ENCODE measurements around the gene TTLL11. TPM values are rescaled to one million over a fixed set of nuclear protein-coding genes. Genes with fewer than 3 reads are reported as not detected.

TTLL11 gene
- total RNA-seq, 1 experiment from 2014 or later = 7.0 TPM

- DNase-seq = no peak
- Histone ChIP-seq H3K4me1 (ENCODE audit: insufficient read depth, low read length) (no peaks in the 10 kb centered on the region), H4K20me1 (ENCODE audit: low read length) (no peaks in the 10 kb centered on the region), H3K79me2 (ENCODE audit: low read length) (no peaks in the 10 kb centered on the region), H2AFZ (ENCODE audit: low read length) (no peak overlapping the region), H3F3A (ENCODE audit: low read length, unreplicated experiment) (no peaks in the 10 kb centered on the region), H3K9me3 (ENCODE audit: low read length) (no peaks in the 10 kb centered on the region), H3K27me3 (ENCODE audit: low read length) (no peaks in the 10 kb centered on the region), H3K36me3 (ENCODE audit: low read depth, low read length) (no peaks in the 10 kb centered on the region), H3K4me2 (ENCODE audit: low read length) (no peak overlapping the region), H3K9me2 (replicated peaks; ENCODE audit: low read length) (no peaks in the 10 kb centered on the region), H3K4me3 (ENCODE audit: low read length) (no peak overlapping the region), H3K27ac (ENCODE audit: low read length) (no peak overlapping the region), H3K9ac (ENCODE audit: low read length) (no peak overlapping the region)
- CTCF ChIA-PET = no interaction called here
- ATAC-seq = no peak
- BruUV-seq (replicated peaks) = no TSS peak
- POLR2A ChIA-PET (ENCODE audit: unreplicated experiment) = no interaction called here
- TF ChIP-seq EZH2phosphoT487 (IDR thresholded peaks at IDR 0.05; ENCODE audit: borderline replicate concordance, low read length) (no peak), EZH2 (IDR thresholded peaks at IDR 0.05; ENCODE audit: low read length, unreplicated experiment) (no peak), CTCF (conservative IDR thresholded peaks at IDR 0.05; ENCODE audit: low read depth, low read length) (no peak)
- intact Hi-C loops (cut with micrococcal nuclease) = no loop called here
Observed at GRCh38 chr9:121883281-121884056, 209.6 kb downstream of the TTLL11 start.

GRCh38 chr9:121881920-121882500, 211.1 kb downstream of the TTLL11 start:
- H3K4me1 ChIP-seq (ENCODE audit: insufficient read depth, low read length) = no peaks in the 10 kb centered on the region
- H3K4me2 ChIP-seq (ENCODE audit: low read length) = no peak overlapping the region
- H2AFZ ChIP-seq (ENCODE audit: low read length) = no peak overlapping the region
- TF ChIP-seq EZH2phosphoT487 (IDR thresholded peaks at IDR 0.05; ENCODE audit: borderline replicate concordance, low read length) (no peak), EZH2 (IDR thresholded peaks at IDR 0.05; ENCODE audit: low read length, unreplicated experiment) (no peak), CTCF (conservative IDR thresholded peaks at IDR 0.05; ENCODE audit: low read depth, low read length) (no peak)
- no peaks in the 10 kb centered on the region for H3K27me3 ChIP-seq (ENCODE audit: low read length)
- H3K79me2 ChIP-seq (ENCODE audit: low read length) = no peaks in the 10 kb centered on the region
- no peak for ATAC-seq
- POLR2A ChIA-PET (ENCODE audit: unreplicated experiment) = no interaction called here
- DNase-seq = no peak
- no peak overlapping the region for H3K4me3 ChIP-seq (ENCODE audit: low read length)
- intact Hi-C loops (cut with micrococcal nuclease) = no loop called here
- no peaks in the 10 kb centered on the region for H3K36me3 ChIP-seq (ENCODE audit: low read depth, low read length)
- H3K9me2 ChIP-seq (replicated peaks; ENCODE audit: low read length) = no peaks in the 10 kb centered on the region
- CTCF ChIA-PET = no interaction called here
- H4K20me1 ChIP-seq (ENCODE audit: low read length) = no peaks in the 10 kb centered on the region
- no peaks in the 10 kb centered on the region for H3F3A ChIP-seq (ENCODE audit: low read length, unreplicated experiment)
- BruUV-seq (replicated peaks) = no TSS peak
- H3K9ac ChIP-seq (ENCODE audit: low read length) = no peak overlapping the region
- no peak overlapping the region for H3K27ac ChIP-seq (ENCODE audit: low read length)
- H3K9me3 ChIP-seq (ENCODE audit: low read length) = no peaks in the 10 kb centered on the region

GRCh38 chr9:121880343-121880898, 212.7 kb downstream of the TTLL11 start:
- no peak for TF ChIP-seq EZH2 (IDR thresholded peaks at IDR 0.05; ENCODE audit: low read length, unreplicated experiment)
- Histone ChIP-seq H3K36me3 (ENCODE audit: low read depth, low read length) (no peaks in the 10 kb centered on the region), H3K4me1 (ENCODE audit: insufficient read depth, low read length) (no peaks in the 10 kb centered on the region), H3K9me2 (replicated peaks; ENCODE audit: low read length) (no peaks in the 10 kb centered on the region), H2AFZ (ENCODE audit: low read length) (no peak overlapping the region), H3K9ac (ENCODE audit: low read length) (no peak overlapping the region), H3K4me3 (ENCODE audit: low read length) (no peak overlapping the region), H3F3A (ENCODE audit: low read length, unreplicated experiment) (no peaks in the 10 kb centered on the region), H3K27me3 (ENCODE audit: low read length) (no peaks in the 10 kb centered on the region), H3K27ac (ENCODE audit: low read length) (no peak overlapping the region), H4K20me1 (ENCODE audit: low read length) (no peaks in the 10 kb centered on the region), H3K79me2 (ENCODE audit: low read length) (no peaks in the 10 kb centered on the region), H3K9me3 (ENCODE audit: low read length) (no peaks in the 10 kb centered on the region), H3K4me2 (ENCODE audit: low read length) (no peak overlapping the region)
- no peak for ATAC-seq
- BruUV-seq (replicated peaks) = no TSS peak
- POLR2A ChIA-PET (ENCODE audit: unreplicated experiment) = no interaction called here
- DNase-seq = no peak
- intact Hi-C loops (cut with micrococcal nuclease) = no loop called here
- CTCF ChIA-PET = no interaction called here
